ENCODE data around the gene EMX2.
"Not testable (repeated sequence)": the region's sequence is repeated elsewhere in the genome, so short reads cannot be mapped to it uniquely, and the experiment has no call there.

The EMX2 gene

GRCh38 chr10:117542706-117543224, at the start of gene EMX2:
TSS of gene EMX2 (plus strand) at chr10:117542746. CDS start at chr10:117543268, 522 bp downstream.
- DNase-seq (ENCODE audit: low read depth in 2 of 2, low spot score in 1 of 2): no peak

- no peak for DNase-seq (ENCODE audit: low read depth in 2 of 2, low spot score in 1 of 2)
These were observed 46.5 kb upstream of the EMX2 start for GRCh38 chr10:117496031-117496430.

- DNase-seq (ENCODE audit: low read depth in 2 of 2, low spot score in 1 of 2): peak; percentile 6 to 49
These were observed 45.9 kb upstream of the EMX2 start for GRCh38 chr10:117496616-117497028.

- DNase-seq (ENCODE audit: low read depth in 2 of 2, low spot score in 1 of 2): no peak
These were observed 44.8 kb upstream of the EMX2 start for GRCh38 chr10:117497736-117498135.

GRCh38 chr10:117499248-117500105, 43.1 kb upstream of the EMX2 start:
- no peak for DNase-seq (ENCODE audit: low read depth in 2 of 2, low spot score in 1 of 2)

DNA sequence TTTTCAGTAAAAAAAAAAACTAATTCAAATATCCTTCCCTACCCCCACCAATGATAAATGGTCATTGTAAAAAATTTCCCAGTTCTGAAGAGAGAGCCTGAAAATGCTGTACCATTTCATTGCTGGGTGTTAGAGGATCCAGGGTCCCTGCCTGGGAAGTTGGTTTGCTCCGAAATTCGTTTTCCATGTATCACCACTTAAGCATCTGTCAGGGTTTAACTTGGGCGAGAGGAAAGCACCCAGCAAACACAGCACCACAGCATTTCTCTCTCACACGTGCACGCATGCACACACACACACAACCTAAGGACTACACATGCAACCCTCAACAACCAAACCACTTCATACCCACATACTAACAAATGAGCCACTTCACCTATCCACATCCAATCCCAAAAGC, 42.1 kb upstream of the EMX2 start:
- DNase-seq (ENCODE audit: low read depth in 2 of 2, low spot score in 1 of 2): no peak

- DNase-seq (ENCODE audit: low read depth in 2 of 2, low spot score in 1 of 2): no peak
These were observed 41.0 kb upstream of the EMX2 start for GRCh38 chr10:117501460-117502035.

GRCh38 chr10:117502421-117503243, 39.9 kb upstream of the EMX2 start:
- no peak for DNase-seq (ENCODE audit: low read depth in 2 of 2, low spot score in 1 of 2)

DNA sequence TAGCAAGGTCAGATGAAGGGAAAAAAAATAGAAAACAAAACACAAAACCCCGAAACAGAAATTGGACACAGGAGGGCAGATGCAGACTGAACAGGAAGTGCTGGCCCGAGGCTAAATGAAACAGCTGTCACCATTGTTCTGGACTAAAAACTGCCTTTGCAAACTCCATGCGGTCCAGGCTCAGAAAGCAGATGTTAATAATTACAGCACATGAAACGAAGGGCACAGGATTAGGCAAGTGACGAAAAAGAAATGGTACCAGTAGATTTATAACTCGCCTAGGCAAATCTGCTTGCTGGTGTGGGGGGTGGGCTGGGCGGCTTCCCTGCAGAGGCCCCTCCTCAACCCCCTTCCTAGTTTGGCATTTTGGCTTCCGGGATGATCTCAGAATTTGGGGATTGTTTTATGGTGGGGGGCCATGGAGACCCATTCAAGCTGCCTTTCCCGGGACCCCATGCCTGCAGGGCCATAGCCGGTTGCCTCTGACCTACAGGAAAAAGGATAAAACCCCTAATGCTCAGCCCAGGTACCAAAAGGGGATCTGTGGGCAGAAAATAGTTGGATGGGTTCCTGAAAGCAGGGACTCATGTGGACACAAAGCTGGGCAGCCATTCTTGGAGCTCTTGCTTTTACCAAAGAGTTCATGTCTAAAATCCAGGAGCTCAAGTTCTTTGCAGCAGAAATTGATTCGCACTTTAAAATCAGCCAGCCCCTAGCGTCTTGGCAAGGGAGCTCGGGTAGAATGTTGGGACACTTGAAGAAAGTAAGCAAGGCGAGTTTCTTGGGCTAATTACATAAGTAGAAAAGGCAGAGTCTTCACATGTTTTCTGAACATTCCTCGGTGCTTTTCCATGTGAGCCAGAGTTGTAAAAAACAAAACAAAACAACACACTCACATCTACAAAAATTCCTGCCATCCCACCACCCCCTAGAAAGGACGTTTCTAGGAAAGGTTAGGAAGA, 39.0 kb upstream of the EMX2 start:
- DNase-seq (ENCODE audit: low read depth in 2 of 2, low spot score in 1 of 2): no peak

GRCh38 chr10:117504562-117504961, 38.0 kb upstream of the EMX2 start:
- DNase-seq (ENCODE audit: low read depth in 2 of 2, low spot score in 1 of 2): no peak

- DNase-seq (ENCODE audit: low read depth in 2 of 2, low spot score in 1 of 2): not testable (repeated sequence)
These were observed 35.5 kb upstream of the EMX2 start for GRCh38 chr10:117507081-117507480.

DNA sequence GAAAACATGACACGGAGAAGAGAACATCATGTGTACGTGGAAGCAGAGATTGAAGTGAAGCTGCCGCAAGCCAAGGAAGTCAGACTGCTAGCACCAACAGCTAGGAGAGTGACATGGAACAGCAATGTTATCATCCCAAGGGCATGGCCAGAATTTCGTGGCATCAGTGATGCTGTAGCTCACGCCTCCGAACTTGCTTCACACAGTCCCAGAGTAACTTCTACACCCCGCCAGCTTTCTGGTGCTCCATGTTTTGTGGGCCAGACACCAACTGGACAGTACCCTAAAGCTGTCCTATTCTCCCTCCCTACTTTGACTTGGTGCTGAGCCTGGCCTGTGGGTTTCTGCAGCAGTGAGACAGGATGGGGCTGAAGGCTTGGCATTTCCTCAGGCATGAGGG, 33.0 kb upstream of the EMX2 start:
- DNase-seq (ENCODE audit: low read depth in 2 of 2, low spot score in 1 of 2): no peak

DNA sequence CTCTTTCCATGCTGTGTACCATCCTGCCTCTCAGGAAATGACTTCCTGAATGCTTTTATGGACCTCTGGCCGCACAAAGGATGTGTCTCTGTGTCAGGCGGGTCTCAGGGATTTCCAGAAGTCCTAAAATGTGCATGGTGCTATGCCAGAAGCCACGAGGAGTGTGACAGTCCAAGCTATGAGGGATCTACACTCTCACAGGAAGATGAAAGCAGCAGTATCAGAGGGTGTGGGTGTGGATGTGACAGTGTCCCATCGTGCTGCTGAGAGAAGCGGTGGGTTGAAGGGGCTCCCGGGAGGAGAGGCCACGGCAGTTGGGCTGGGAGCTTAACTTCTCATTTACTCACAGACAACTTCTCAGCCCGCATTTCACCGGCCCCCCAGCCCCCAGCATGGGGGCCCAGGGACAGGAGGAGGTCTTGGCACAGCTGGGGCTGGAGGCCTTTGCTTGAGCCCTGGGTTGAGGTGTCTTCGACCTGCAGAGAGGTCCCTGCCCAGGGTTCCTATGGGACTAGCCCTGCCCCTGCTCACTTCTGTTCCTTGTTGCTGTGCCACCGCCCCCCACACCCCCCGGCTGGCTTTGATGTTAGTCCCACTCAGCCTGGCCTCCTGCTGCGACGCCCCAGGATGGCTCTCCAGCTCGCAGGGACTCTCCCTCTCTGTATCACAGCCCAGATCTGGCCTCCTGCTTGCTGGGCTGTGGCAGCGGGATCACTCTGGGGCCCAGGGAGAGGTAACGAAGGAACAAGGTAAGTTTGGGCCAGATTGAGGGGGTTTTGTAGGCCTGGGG, 30.8 kb upstream of the EMX2 start:
- no peak for DNase-seq (ENCODE audit: low read depth in 2 of 2, low spot score in 1 of 2)

DNA sequence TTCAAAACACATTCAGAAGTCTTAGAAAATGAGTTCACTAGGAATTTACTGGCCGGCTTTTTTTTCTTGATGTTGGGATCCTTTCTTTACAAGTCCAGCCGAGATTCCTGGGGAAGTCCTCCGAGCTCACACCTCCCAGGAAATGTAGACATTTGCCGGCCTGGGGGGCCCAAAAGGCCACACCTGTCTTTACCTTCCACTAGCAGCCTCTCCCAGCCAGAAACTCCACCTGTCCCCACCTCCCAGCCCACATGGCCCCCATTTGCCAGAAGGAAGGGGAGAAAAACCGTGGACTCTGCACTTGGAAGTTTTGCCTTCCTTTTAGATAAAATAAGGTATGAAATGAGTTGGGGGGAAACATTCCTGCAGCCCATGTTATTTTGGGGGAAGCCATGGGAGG, 27.6 kb upstream of the EMX2 start:
- DNase-seq (ENCODE audit: low read depth in 2 of 2, low spot score in 1 of 2): no peak

GRCh38 chr10:117516681-117517080, 25.9 kb upstream of the EMX2 start:
- DNase-seq (ENCODE audit: low read depth in 2 of 2, low spot score in 1 of 2): no peak

DNA sequence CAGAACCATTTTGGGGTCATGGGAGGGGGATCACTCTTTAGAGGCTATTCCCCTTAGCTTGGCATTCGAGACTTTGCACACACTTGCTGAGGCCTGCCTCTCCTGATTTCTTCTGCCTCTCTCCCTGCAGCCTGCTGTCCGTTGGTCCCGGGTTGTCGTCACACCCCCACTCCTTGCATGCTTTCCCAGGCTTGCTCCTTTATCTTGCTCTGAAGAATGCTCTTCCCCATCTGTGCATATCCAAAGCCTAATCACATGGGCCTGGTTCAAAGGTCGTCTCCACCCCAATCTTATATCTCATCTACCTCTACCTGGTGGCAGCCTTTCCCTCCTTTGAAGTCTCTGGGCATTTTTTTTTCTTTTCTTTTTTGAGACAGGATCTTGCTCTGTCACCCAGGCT, 24.3 kb upstream of the EMX2 start:
- DNase-seq (ENCODE audit: low read depth in 2 of 2, low spot score in 1 of 2): no peak

GRCh38 chr10:117519286-117519685, 23.3 kb upstream of the EMX2 start:
- no peak for DNase-seq (ENCODE audit: low read depth in 2 of 2, low spot score in 1 of 2)

DNA sequence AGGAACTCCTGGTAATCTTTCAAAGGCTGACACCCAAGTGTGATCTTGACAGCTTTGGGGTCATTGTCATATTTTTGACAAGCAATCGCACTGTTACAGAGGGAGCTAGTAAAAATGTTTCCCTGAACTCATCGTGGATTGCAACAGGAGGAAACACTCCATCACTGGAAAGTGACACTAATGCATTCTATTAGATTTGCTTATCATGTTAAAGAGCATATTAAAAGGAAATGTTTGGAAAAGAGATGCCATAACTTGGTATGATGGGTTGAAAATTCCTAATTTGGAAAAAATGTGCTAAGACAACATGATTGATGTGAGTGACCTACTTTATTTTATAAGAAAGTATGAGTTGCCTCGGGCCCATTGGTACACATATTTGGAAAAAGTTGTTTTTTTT, 22.7 kb upstream of the EMX2 start:
- no peak for DNase-seq (ENCODE audit: low read depth in 2 of 2, low spot score in 1 of 2)

GRCh38 chr10:117530791-117531190, 11.8 kb upstream of the EMX2 start:
- DNase-seq (ENCODE audit: low read depth in 2 of 2, low spot score in 1 of 2): no peak
